ENCODE measurements around the gene FRAS1. TPM values are rescaled to one million over a fixed set of nuclear protein-coding genes. Genes with fewer than 3 reads are reported as not detected.

FRAS1 gene
- total and polyA plus RNA-seq, 12 donors = 0.20 to 2.3 (median 0.84) TPM

DNA sequence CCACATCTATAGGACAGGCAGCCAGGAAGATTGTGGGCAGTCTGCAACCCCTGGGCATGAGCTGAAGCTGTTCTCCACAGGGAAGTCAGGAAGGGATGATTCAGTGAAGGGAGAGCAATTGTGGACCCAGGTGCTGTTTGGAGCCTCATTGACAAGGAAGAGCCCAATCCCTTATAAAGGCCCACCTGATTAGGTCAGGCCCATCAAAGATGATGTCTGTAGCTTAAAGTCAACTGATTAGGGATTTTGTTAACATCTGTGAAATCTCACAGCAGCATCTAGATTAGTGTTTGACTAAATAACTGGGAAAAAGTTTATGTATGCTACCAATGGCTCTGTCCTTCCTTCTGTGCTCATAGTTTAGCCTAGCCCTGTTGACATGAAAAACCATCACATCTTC, 127.5 kb downstream of the FRAS1 start:
- no peaks in the 10 kb centered on the region for H3K27me3 ChIP-seq
- no peak for TF ChIP-seq POLR2A (IDR thresholded peaks at IDR 0.05)
- TF ChIP-seq CTCF (IDR thresholded peaks at IDR 0.05) = no peak
- no peaks in the 10 kb centered on the region for H3K4me1 ChIP-seq (replicated peaks in 1 of 2)
- H3K36me3 ChIP-seq (replicated peaks in 1 of 2) = no peaks in the 10 kb centered on the region
- DNase-seq = no peak
- no peak overlapping the region for H3K4me3 ChIP-seq
- no peak overlapping the region for H3K27ac ChIP-seq
- no peaks in the 10 kb centered on the region for H3K9me3 ChIP-seq (replicated peaks in 1 of 3)
- intact Hi-C loops (cut with DNase I) = no loop called here

- no peak overlapping the region for H3K27ac ChIP-seq
- intact Hi-C loops (cut with DNase I) = no loop called here
- TF ChIP-seq CTCF (IDR thresholded peaks at IDR 0.05) = no peak
- no peak for TF ChIP-seq POLR2A (IDR thresholded peaks at IDR 0.05)
- H3K4me3 ChIP-seq = no peak overlapping the region
- DNase-seq = no peak
- no peaks in the 10 kb centered on the region for H3K27me3 ChIP-seq
- H3K4me1 ChIP-seq (replicated peaks in 1 of 2) = no peaks in the 10 kb centered on the region
- no peaks in the 10 kb centered on the region for H3K9me3 ChIP-seq (replicated peaks in 1 of 3)
- 74 to 91% (median 81%) methylated on average over 2 of the region's 2 CpGs for WGBS, 4 donors
- H3K36me3 ChIP-seq (replicated peaks in 1 of 2) = no peaks in the 10 kb centered on the region
Observed at GRCh38 chr4:78185117-78185516, 128.0 kb downstream of the FRAS1 start.

GRCh38 chr4:78186597-78187543, 129.7 kb downstream of the FRAS1 start:
- intact Hi-C loops (cut with DNase I) = no loop called here
- TF ChIP-seq CTCF (IDR thresholded peaks at IDR 0.05) (no peak), POLR2A (IDR thresholded peaks at IDR 0.05) (no peak)
- H3K27me3 ChIP-seq = no peaks in the 10 kb centered on the region

DNA sequence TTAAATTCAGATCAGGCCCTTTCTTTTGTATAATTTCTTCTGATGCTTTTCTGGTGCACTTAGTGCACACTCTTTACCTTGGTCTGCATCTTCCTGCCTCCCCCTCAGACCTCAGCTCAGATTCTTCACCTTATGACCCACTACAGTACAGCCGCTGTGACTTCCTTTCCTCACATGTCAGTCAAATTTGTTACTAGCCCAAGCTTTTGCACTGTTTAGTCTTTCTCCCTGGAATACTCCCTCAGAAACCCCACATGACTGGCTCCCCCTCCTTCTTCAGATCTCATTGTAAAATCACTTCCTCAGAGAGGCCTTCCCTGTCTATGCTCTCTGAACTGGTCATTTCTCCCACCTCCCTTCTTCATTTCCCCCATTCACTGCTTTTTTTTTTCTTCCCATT, 132.9 kb downstream of the FRAS1 start:
- WGBS, 4 donors = 54 to 71% (median 64%) methylated on average over 1 of the region's 1 CpG
- H3K27ac ChIP-seq = no peak overlapping the region
- no peaks in the 10 kb centered on the region for H3K36me3 ChIP-seq (replicated peaks in 1 of 2)
- H3K9me3 ChIP-seq (replicated peaks in 1 of 3) = no peaks in the 10 kb centered on the region
- no peaks in the 10 kb centered on the region for H3K27me3 ChIP-seq
- H3K4me3 ChIP-seq = no peak overlapping the region
- no peak for DNase-seq
- H3K4me1 ChIP-seq (replicated peaks in 1 of 2) = no peaks in the 10 kb centered on the region
- TF ChIP-seq POLR2A (IDR thresholded peaks at IDR 0.05) (no peak), CTCF (IDR thresholded peaks at IDR 0.05) (no peak)
- intact Hi-C loops (cut with DNase I) = no loop called here

More at GRCh38 chr4:78186597-78187543, 129.7 kb downstream of the FRAS1 start:
- WGBS, 4 donors = 59 to 66% (median 63%) methylated on average over 6 of the region's 6 CpGs
- H3K9me3 ChIP-seq (replicated peaks in 1 of 3) = no peaks in the 10 kb centered on the region
- H3K27ac ChIP-seq = no peak overlapping the region
- H3K36me3 ChIP-seq (replicated peaks in 1 of 2) = no peaks in the 10 kb centered on the region
- no peak overlapping the region for H3K4me3 ChIP-seq
- no peak for DNase-seq
- H3K4me1 ChIP-seq (replicated peaks in 1 of 2) = no peaks in the 10 kb centered on the region
